Transverse colon (tissue), 4 donors: Measurements from ENCODE around the gene LDLRAD1.

ENCODE experiments used
- CTCF ChIP-seq, 5 experiments: fragments of 200-600 bp in 3 of 5; fragments of 450-650 bp in 2 of 5; sonication (generic) in 3 of 5; IDR thresholded peaks; 1 replicate in 2 of 5; 2 replicates in 3 of 5; pipeline ENCODE4 v1.5.1; 2016 to 2017; ENCODE audit warnings: antibody characterized with exemption in 5 of 5, inconsistent platforms in 3 of 5, mild to moderate bottlenecking in 2 of 5, moderate library complexity in 1 of 5
- EP300 ChIP-seq: sonication (generic); formaldehyde crosslinking; IDR thresholded peaks from one replicate; pipeline ENCODE4 v1.6.1; 2017; ENCODE audit warnings: antibody characterized with exemption, low read depth
- POLR2A ChIP-seq: fragments of 450-650 bp; IDR thresholded peaks from one replicate; pipeline ENCODE4 v1.6.1; 2016; ENCODE audit warnings: antibody characterized with exemption, mild to moderate bottlenecking, moderate library complexity
- POLR2AphosphoS5 ChIP-seq, 3 donors: sonication (generic); formaldehyde crosslinking; IDR thresholded peaks; one replicate each; pipeline ENCODE4 v1.6.1; 2016; ENCODE audit warnings: antibody characterized with exemption in 3 of 3

GRCh38 chr1:54009406-54009805 lies 8.6 kb downstream of the LDLRAD1 start:
- TF ChIP-seq CTCF (IDR thresholded peaks at IDR 0.05) = no peak
- TF ChIP-seq POLR2AphosphoS5 (IDR thresholded peaks at IDR 0.05) = no peak
- TF ChIP-seq POLR2A = no peak
- no peak for TF ChIP-seq EP300
